ENCODE data around the gene SYPL2. TPM values are rescaled to one million over a fixed set of nuclear protein-coding genes. Genes with fewer than 3 reads are reported as not detected.

Gene SYPL2
- total RNA-seq, 4 donors from 2014 or later = 0.48 to 5.9 (median 2.3) TPM

GRCh38 chr1:109481646-109482045 is 15.3 kb downstream of the SYPL2 start:
- Histone ChIP-seq H3K27me3 (peaks cover 0 to 4% of the 10 kb centered on the region in 2 donors), H3K4me3 (no peak overlapping the region), H3K27ac (no peak overlapping the region), H3K9me3 (no peaks in the 10 kb centered on the region), H3K36me3 (no peaks in the 10 kb centered on the region), H3K4me1 (peaks cover 0 to 11% of the 10 kb centered on the region in 2 donors)
- intact Hi-C loops (cut with DNase I; ENCODE audit: low total_unique reads) = loop anchor here (10.0 kb wide), 1 partner anchor 57 kb away; the partner anchor contains the start of gene PSMA5
- DNase-seq = no peak
- TF ChIP-seq POLR2A (IDR thresholded peaks at IDR 0.05) = no peak
- TF ChIP-seq CTCF (IDR thresholded peaks at IDR 0.05) = no peak

GRCh38 chr1:109482242-109482641 is 15.9 kb downstream of the SYPL2 start:
- Histone ChIP-seq H3K4me3 (no peak overlapping the region), H3K4me1 (peaks cover 0 to 11% of the 10 kb centered on the region in 2 donors), H3K27ac (no peak overlapping the region), H3K27me3 (peaks cover 0 to 4% of the 10 kb centered on the region in 2 donors), H3K36me3 (no peaks in the 10 kb centered on the region), H3K9me3 (no peaks in the 10 kb centered on the region)
- no peak for DNase-seq
- intact Hi-C loops (cut with DNase I; ENCODE audit: low total_unique reads) = loop anchor here (10.0 kb wide), 1 partner anchor 57 kb away; the partner anchor contains the start of gene PSMA5
- TF ChIP-seq CTCF (IDR thresholded peaks at IDR 0.05) (no peak), POLR2A (IDR thresholded peaks at IDR 0.05) (no peak)

- no peaks in the 10 kb centered on the region for H3K36me3 ChIP-seq
- H3K27me3 ChIP-seq = peaks cover 0 to 4% of the 10 kb centered on the region in 2 donors
- TF ChIP-seq CTCF (IDR thresholded peaks at IDR 0.05) (no peak), POLR2A (IDR thresholded peaks at IDR 0.05) (no peak)
- H3K4me1 ChIP-seq = peaks cover 0 to 11% of the 10 kb centered on the region in 2 donors
- no peaks in the 10 kb centered on the region for H3K9me3 ChIP-seq
- DNase-seq = peak; percentile 54 to 58
- peak overlapping the region; percentile 57 to 65 for H3K27ac ChIP-seq
- H3K4me3 ChIP-seq = peak overlapping the region; percentile 45 to 51
- intact Hi-C loops (cut with DNase I; ENCODE audit: low total_unique reads) = loop anchor here (10.0 kb wide), 1 partner anchor 58 kb away; the partner anchor contains the start of gene PSMA5
Observed at GRCh38 chr1:109482791-109483671, 16.7 kb downstream of the SYPL2 start.

- H3K9me3 ChIP-seq = no peaks in the 10 kb centered on the region
- TF ChIP-seq POLR2A (IDR thresholded peaks at IDR 0.05) (peak; percentile 43 to 77), CTCF (IDR thresholded peaks at IDR 0.05) (peak in 2 of 4 experiments; percentile 15 to 19)
- no peaks in the 10 kb centered on the region for H3K36me3 ChIP-seq
- intact Hi-C loops (cut with DNase I; ENCODE audit: low total_unique reads) = loop anchor here (10.0 kb wide), 1 partner anchor 59 kb away; the partner anchor contains the start of gene PSMA5
- peaks cover 0 to 11% of the 10 kb centered on the region in 2 donors for H3K4me1 ChIP-seq
- peaks cover 0 to 4% of the 10 kb centered on the region in 2 donors for H3K27me3 ChIP-seq
- H3K27ac ChIP-seq = peak within 1 kb of the TSS; percentile 95 to 99
- peak within 1 kb of the TSS; percentile 63 to 92 for H3K4me3 ChIP-seq
- peak; percentile 92 to 94 for DNase-seq
Observed at GRCh38 chr1:109483672-109484518, 17.5 kb downstream of the SYPL2 start, which contains the start of gene ATXN7L2. ATXN7L2 (plus strand) TSS chr1:109483905; CDS start chr1:109483954, 49 bp downstream.

All from uterus (tissue), 4 donors.